HL-60 (cell line): ENCODE data around the gene CHN2.

ENCODE experiments used
- DNase-seq, 2 experiments: peaks; one replicate each; pipeline ENCODE4 v3.0.0-alpha.2; 2010 to 2020; ENCODE audit warnings: low read depth in 1 of 2, low spot score in 1 of 2
- H3K27ac ChIP-seq: fragments of 250-450 bp; sonication (Bioruptor Pico); replicated peaks from 2 replicates; pipeline ENCODE4 v1.5.1; 2020; ENCODE audit warnings: mild to moderate bottlenecking, moderate library complexity
- H3K27me3 ChIP-seq: fragments of 250-450 bp; sonication (Bioruptor Pico); 2 replicates; pipeline ENCODE4 v1.5.1; 2021; ENCODE audit warnings: mild to moderate bottlenecking, moderate library complexity; ENCODE audit not compliant: insufficient read depth, poor library complexity, severe bottlenecking
- H3K4me3 ChIP-seq: replicated peaks from 2 replicates; pipeline ENCODE4 v1.5.1; 2011; ENCODE audit warnings: mild to moderate bottlenecking, control low read depth, low read length; ENCODE audit not compliant: insufficient read depth
- GABPA ChIP-seq: IDR thresholded peaks from 2 replicates; pipeline ENCODE4 v1.6.1; 2012; ENCODE audit warnings: low read depth
- POLR2AphosphoS5 ChIP-seq: IDR thresholded peaks from 2 replicates; pipeline ENCODE4 v1.6.1; 2012; ENCODE audit warnings: low read depth
- SPI1 ChIP-seq: IDR thresholded peaks from 2 replicates; pipeline ENCODE4 v1.6.1; 2012; ENCODE audit warnings: low read depth, mild to moderate bottlenecking, borderline replicate concordance
- TF ChIP-seq, protein P1 (sequence below): IDR thresholded peaks from one replicate; pipeline ENCODE4 v1.5.1; 2011; ENCODE audit warnings: low read length, control low read depth, inconsistent platforms; ENCODE audit not compliant: insufficient read depth
- TF ChIP-seq, protein P2 (sequence below): IDR thresholded peaks from 2 replicates; pipeline ENCODE4 v1.6.1; 2012; ENCODE audit warnings: low read depth; ENCODE audit not compliant: insufficient replicate concordance

Gene CHN2

DNA sequence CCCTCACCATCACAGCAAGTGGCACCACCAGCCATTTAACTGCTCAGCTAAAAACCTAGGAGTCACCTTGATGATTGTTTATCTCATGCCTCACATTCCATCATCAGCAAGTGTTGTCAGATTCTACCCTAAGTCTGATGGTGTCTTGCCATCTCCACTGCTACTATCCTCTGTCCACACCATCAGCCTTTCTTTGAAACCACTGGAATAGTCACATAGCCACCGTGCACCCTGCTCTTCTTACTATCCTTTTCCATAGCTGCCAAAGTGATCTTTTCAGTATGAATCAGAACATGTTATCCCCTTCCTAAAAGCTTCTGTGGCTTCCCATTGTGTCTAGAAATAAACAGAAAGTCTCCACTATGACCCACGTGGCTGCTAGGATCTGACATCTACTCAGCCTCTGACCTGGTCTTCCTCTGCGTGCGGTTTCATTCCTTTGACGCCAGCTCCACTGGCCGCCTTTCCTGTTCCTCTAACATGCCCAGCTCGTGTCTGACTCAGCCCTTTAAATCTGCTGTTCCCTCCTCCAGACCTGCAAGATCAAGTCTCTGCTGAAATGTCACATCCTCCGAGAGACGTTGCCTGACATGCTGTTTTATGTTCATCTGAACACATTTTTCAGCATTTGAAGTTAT, 16.5 kb upstream of the CHN2 start:
- DNase-seq: peak; percentile 29 to 39
- Histone ChIP-seq H3K27me3 (peaks cover 3% of the 10 kb centered on the region), H3K4me3 (no peak overlapping the region), H3K27ac (no peak overlapping the region)
- TF ChIP-seq SPI1 (no peak), GABPA (no peak), POLR2AphosphoS5 (no peak)
- TF ChIP-seq, protein P1, sequence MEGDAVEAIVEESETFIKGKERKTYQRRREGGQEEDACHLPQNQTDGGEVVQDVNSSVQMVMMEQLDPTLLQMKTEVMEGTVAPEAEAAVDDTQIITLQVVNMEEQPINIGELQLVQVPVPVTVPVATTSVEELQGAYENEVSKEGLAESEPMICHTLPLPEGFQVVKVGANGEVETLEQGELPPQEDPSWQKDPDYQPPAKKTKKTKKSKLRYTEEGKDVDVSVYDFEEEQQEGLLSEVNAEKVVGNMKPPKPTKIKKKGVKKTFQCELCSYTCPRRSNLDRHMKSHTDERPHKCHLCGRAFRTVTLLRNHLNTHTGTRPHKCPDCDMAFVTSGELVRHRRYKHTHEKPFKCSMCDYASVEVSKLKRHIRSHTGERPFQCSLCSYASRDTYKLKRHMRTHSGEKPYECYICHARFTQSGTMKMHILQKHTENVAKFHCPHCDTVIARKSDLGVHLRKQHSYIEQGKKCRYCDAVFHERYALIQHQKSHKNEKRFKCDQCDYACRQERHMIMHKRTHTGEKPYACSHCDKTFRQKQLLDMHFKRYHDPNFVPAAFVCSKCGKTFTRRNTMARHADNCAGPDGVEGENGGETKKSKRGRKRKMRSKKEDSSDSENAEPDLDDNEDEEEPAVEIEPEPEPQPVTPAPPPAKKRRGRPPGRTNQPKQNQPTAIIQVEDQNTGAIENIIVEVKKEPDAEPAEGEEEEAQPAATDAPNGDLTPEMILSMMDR: no peak
- TF ChIP-seq, protein P2, sequence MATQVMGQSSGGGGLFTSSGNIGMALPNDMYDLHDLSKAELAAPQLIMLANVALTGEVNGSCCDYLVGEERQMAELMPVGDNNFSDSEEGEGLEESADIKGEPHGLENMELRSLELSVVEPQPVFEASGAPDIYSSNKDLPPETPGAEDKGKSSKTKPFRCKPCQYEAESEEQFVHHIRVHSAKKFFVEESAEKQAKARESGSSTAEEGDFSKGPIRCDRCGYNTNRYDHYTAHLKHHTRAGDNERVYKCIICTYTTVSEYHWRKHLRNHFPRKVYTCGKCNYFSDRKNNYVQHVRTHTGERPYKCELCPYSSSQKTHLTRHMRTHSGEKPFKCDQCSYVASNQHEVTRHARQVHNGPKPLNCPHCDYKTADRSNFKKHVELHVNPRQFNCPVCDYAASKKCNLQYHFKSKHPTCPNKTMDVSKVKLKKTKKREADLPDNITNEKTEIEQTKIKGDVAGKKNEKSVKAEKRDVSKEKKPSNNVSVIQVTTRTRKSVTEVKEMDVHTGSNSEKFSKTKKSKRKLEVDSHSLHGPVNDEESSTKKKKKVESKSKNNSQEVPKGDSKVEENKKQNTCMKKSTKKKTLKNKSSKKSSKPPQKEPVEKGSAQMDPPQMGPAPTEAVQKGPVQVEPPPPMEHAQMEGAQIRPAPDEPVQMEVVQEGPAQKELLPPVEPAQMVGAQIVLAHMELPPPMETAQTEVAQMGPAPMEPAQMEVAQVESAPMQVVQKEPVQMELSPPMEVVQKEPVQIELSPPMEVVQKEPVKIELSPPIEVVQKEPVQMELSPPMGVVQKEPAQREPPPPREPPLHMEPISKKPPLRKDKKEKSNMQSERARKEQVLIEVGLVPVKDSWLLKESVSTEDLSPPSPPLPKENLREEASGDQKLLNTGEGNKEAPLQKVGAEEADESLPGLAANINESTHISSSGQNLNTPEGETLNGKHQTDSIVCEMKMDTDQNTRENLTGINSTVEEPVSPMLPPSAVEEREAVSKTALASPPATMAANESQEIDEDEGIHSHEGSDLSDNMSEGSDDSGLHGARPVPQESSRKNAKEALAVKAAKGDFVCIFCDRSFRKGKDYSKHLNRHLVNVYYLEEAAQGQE: no peak

DNA sequence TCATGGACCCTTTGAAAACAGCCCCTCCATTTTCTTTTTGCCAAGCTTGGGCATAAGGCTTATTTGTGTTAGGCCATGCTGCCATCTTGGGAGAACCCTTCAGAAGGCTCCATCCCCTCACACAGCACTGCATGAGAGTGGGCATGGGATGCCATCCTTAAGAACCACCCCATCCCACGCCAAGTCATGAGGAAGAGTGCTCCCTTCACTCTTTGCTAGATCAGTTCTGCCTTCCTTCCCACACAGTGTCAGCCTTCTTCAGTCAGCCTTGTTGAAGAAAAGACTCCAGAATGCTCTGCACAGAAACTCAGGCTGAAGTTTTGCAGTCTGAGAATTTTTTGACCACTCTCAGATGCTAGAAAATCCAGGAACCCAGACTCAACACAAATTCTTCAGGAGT, 15.5 kb upstream of the CHN2 start:
- no peak for TF ChIP-seq SPI1
- no peak for TF ChIP-seq POLR2AphosphoS5
- TF ChIP-seq, protein P1: no peak
- TF ChIP-seq, protein P2: no peak
- no peak for TF ChIP-seq GABPA
- H3K4me3 ChIP-seq: no peak overlapping the region
- no peak overlapping the region for H3K27ac ChIP-seq
- H3K27me3 ChIP-seq: peaks cover 3% of the 10 kb centered on the region
- no peak for DNase-seq

- DNase-seq: no peak
- no peaks in the 10 kb centered on the region for H3K27me3 ChIP-seq
- H3K4me3 ChIP-seq: no peak overlapping the region
- TF ChIP-seq, protein P1: no peak
- TF ChIP-seq SPI1: no peak
- no peak for TF ChIP-seq POLR2AphosphoS5
- TF ChIP-seq, protein P2: no peak
- TF ChIP-seq GABPA: no peak
- no peak overlapping the region for H3K27ac ChIP-seq
Observed at GRCh38 chr7:29184599-29184998, 10.0 kb upstream of the CHN2 start.
